ENCODE results near the gene CBLB.

GRCh38 chr3:105618556-105618955 lies 250.3 kb downstream of the CBLB start:
- TF ChIP-seq, protein P1, sequence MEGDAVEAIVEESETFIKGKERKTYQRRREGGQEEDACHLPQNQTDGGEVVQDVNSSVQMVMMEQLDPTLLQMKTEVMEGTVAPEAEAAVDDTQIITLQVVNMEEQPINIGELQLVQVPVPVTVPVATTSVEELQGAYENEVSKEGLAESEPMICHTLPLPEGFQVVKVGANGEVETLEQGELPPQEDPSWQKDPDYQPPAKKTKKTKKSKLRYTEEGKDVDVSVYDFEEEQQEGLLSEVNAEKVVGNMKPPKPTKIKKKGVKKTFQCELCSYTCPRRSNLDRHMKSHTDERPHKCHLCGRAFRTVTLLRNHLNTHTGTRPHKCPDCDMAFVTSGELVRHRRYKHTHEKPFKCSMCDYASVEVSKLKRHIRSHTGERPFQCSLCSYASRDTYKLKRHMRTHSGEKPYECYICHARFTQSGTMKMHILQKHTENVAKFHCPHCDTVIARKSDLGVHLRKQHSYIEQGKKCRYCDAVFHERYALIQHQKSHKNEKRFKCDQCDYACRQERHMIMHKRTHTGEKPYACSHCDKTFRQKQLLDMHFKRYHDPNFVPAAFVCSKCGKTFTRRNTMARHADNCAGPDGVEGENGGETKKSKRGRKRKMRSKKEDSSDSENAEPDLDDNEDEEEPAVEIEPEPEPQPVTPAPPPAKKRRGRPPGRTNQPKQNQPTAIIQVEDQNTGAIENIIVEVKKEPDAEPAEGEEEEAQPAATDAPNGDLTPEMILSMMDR (IDR thresholded peaks at IDR 0.05) = no peak
- TF ChIP-seq POLR2A (IDR thresholded peaks at IDR 0.05) = no peak

All from adrenal gland (tissue), 5 donors.